Measurements from ENCODE around the gene TMEM214. TPM values are rescaled to one million over a fixed set of nuclear protein-coding genes. Genes with fewer than 3 reads are reported as not detected.

The TMEM214 gene
- polyA plus RNA-seq, 4 donors = 27.5 to 84.3 (median 39.8) TPM

- no peak overlapping the region for H3K27ac ChIP-seq (ENCODE audit: low read depth in 1 of 3, low read length in 2 of 3)
- no peak overlapping the region for H3K4me3 ChIP-seq (ENCODE audit: low read depth in 1 of 3, low read length in 3 of 3)
- no peak for DNase-seq
- H3K27me3 ChIP-seq (ENCODE audit: control insufficient read depth in 3 of 3, insufficient read depth in 3 of 3, low read length in 3 of 3) = no peaks in the 10 kb centered on the region
- peaks cover 0 to 15% (median 4%) of the 10 kb centered on the region in 3 donors for H3K4me1 ChIP-seq (ENCODE audit: control insufficient read depth in 3 of 3, insufficient read depth in 2 of 3, low read depth in 1 of 3, low read length in 2 of 3)
- WGBS, 3 donors = 93 to 94% (median 94%) methylated on average over 13 of the region's 13 CpGs
- peaks cover 0 to 75% (median 2%) of the 10 kb centered on the region in 3 donors for H3K36me3 ChIP-seq (ENCODE audit: control insufficient read depth in 3 of 3, insufficient read depth in 2 of 3, low read depth in 1 of 3, low read length in 3 of 3)
- H3K9me3 ChIP-seq (ENCODE audit: control insufficient read depth in 2 of 2, insufficient read depth in 1 of 2, low read depth in 1 of 2, low read length in 1 of 2) = no peaks in the 10 kb centered on the region
- FAIRE-seq = no peak
Observed at GRCh38 chr2:27025281-27025800, 7.4 kb upstream of the TMEM214 start.

DNA sequence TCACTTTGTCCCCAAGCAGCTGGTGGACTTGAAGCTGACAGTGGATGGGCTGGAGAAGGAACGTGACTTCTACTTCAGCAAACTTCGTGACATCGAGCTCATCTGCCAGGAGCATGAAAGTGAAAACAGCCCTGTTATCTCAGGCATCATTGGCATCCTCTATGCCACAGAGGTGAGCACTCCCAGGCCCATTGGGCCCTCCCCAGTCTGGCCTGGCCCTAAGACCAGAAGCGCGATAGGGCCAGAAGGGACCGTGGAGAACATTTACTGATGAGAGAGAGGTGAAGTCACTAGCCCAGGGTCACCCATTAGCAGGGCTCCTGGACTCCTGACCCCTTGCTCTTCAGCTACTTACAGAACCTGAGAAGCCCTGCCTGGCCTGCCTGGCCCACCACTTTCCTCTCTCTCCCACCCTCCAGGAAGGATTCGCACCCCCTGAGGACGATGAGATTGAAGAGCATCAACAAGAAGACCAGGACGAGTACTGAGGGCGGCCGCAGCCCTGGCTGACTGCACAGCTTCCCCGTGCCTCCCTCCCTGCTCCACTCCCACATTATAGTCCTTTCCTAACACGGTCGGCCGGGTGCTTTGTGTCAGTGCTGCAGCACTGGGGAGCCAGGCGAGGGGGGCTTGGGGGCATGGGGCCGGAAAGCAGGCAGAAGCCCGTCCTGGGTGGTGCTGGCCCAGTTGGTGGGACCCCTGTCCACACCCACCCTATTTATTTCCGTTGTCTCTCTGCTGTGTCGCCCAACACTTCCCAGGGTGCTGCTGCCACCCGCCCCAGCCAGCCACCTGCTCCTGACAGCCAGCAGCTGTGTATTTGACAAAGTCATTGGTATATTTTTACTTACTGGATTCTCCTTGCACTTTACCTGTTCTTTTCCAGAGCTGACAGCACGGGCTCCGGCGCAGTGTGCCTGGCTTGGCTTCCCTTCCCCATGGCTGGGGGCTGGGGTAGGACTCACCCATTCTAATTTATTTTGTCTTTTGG, 6.6 kb upstream of the TMEM214 start:
- H3K4me3 ChIP-seq (ENCODE audit: low read depth in 1 of 3, low read length in 3 of 3) = no peak overlapping the region
- H3K4me1 ChIP-seq (ENCODE audit: control insufficient read depth in 3 of 3, insufficient read depth in 2 of 3, low read depth in 1 of 3, low read length in 2 of 3) = peaks cover 0 to 7% (median 4%) of the 10 kb centered on the region in 3 donors
- H3K27ac ChIP-seq (ENCODE audit: low read depth in 1 of 3, low read length in 2 of 3) = no peak overlapping the region
- no peaks in the 10 kb centered on the region for H3K9me3 ChIP-seq (ENCODE audit: control insufficient read depth in 2 of 2, insufficient read depth in 1 of 2, low read depth in 1 of 2, low read length in 1 of 2)
- H3K36me3 ChIP-seq (ENCODE audit: control insufficient read depth in 3 of 3, insufficient read depth in 2 of 3, low read depth in 1 of 3, low read length in 3 of 3) = peaks cover 0 to 77% (median 2%) of the 10 kb centered on the region in 3 donors
- no peak for DNase-seq
- H3K27me3 ChIP-seq (ENCODE audit: control insufficient read depth in 3 of 3, insufficient read depth in 3 of 3, low read length in 3 of 3) = no peaks in the 10 kb centered on the region
- 89 to 93% (median 90%) methylated on average over 24 of the region's 24 CpGs for WGBS, 3 donors
- FAIRE-seq = no peak

GRCh38 chr2:27027211-27027651, 5.5 kb upstream of the TMEM214 start:
- H3K27me3 ChIP-seq (ENCODE audit: control insufficient read depth in 3 of 3, insufficient read depth in 3 of 3, low read length in 3 of 3) = no peaks in the 10 kb centered on the region
- no peaks in the 10 kb centered on the region for H3K9me3 ChIP-seq (ENCODE audit: control insufficient read depth in 2 of 2, insufficient read depth in 1 of 2, low read depth in 1 of 2, low read length in 1 of 2)
- peaks cover 0 to 73% (median 2%) of the 10 kb centered on the region in 3 donors for H3K36me3 ChIP-seq (ENCODE audit: control insufficient read depth in 3 of 3, insufficient read depth in 2 of 3, low read depth in 1 of 3, low read length in 3 of 3)
- FAIRE-seq (no peak), DNase-seq (no peak)
- no peak overlapping the region for H3K27ac ChIP-seq (ENCODE audit: low read depth in 1 of 3, low read length in 2 of 3)
- 91 to 96% (median 96%) methylated on average over 10 of the region's 10 CpGs for WGBS, 3 donors
- peaks cover 0 to 4% (median 0%) of the 10 kb centered on the region in 3 donors for H3K4me1 ChIP-seq (ENCODE audit: control insufficient read depth in 3 of 3, insufficient read depth in 2 of 3, low read depth in 1 of 3, low read length in 2 of 3)
- no peak overlapping the region for H3K4me3 ChIP-seq (ENCODE audit: low read depth in 1 of 3, low read length in 3 of 3)

DNA sequence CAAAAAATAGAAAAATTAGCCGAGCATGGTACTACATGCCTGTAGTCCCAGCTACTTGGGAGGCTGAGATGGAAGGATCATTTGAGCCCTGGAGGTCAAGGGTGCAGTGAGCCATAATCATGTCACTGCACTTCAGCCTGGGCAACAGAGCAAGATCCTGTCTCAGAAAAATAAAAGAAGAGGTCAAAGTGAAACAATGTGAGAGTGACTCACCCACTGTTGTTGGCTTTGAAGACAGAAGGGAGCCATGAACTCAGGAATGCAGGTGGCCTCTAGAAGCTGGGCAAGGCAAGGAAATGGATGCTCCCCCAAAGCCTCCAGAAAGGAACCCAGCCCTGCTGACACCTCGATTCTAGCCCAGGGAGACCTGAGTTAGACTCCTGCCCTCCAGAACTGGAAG, 3.7 kb upstream of the TMEM214 start:
- Histone ChIP-seq H3K9me3 (ENCODE audit: control insufficient read depth in 2 of 2, insufficient read depth in 1 of 2, low read depth in 1 of 2, low read length in 1 of 2) (no peaks in the 10 kb centered on the region), H3K27ac (ENCODE audit: low read depth in 1 of 3, low read length in 2 of 3) (no peak overlapping the region), H3K36me3 (ENCODE audit: control insufficient read depth in 3 of 3, insufficient read depth in 2 of 3, low read depth in 1 of 3, low read length in 3 of 3) (peaks cover 0 to 59% (median 0%) of the 10 kb centered on the region in 3 donors), H3K27me3 (ENCODE audit: control insufficient read depth in 3 of 3, insufficient read depth in 3 of 3, low read length in 3 of 3) (no peaks in the 10 kb centered on the region), H3K4me1 (ENCODE audit: control insufficient read depth in 3 of 3, insufficient read depth in 2 of 3, low read depth in 1 of 3, low read length in 2 of 3) (peaks cover 2 to 8% (median 6%) of the 10 kb centered on the region in 3 donors), H3K4me3 (ENCODE audit: low read depth in 1 of 3, low read length in 3 of 3) (no peak overlapping the region)
- DNase-seq (peak in 1 of 2 donors; percentile 50), FAIRE-seq (no peak)
- 76 to 85% (median 77%) methylated on average over 2 of the region's 2 CpGs for WGBS, 3 donors

DNA sequence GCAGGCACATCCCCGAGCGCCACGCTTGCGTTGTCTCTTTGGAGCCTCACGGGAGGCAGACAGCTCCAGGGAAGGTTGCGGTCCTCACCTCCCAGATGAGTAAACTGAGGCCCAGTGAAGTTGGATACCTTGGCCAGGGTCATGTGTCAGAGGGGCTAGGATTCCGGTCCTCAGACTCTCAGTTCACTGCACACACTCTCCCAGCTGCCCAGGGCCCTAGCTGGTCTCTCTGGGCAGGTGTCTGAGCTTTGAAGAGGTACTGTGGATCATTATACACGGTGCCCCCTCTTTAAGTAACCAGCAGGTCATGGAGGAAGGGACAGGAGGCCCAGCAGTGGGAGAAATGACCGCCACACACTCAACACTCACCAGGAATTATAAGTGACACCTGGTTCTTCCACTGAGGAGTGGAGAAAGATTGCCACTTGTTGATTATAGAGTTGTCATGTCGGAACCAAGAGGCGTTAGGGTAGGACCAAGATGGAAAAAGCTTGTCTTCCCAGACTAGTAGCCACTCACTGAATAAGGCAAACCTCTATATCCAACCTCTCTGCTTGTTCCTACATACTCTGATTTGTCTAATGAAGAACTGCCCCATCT, 588 bp downstream of the TMEM214 start:
- 5 to 9% (median 6%) methylated on average over 11 of the region's 11 CpGs for WGBS, 3 donors
- Histone ChIP-seq H3K27me3 (ENCODE audit: control insufficient read depth in 3 of 3, insufficient read depth in 3 of 3, low read length in 3 of 3) (no peaks in the 10 kb centered on the region), H3K4me3 (ENCODE audit: low read depth in 1 of 3, low read length in 3 of 3) (peak overlapping the region; percentile 77 to 98 (median 94)), H3K4me1 (ENCODE audit: control insufficient read depth in 3 of 3, insufficient read depth in 2 of 3, low read depth in 1 of 3, low read length in 2 of 3) (peaks cover 5 to 9% (median 8%) of the 10 kb centered on the region in 3 donors), H3K9me3 (ENCODE audit: control insufficient read depth in 2 of 2, insufficient read depth in 1 of 2, low read depth in 1 of 2, low read length in 1 of 2) (no peaks in the 10 kb centered on the region), H3K27ac (ENCODE audit: low read depth in 1 of 3, low read length in 2 of 3) (peak overlapping the region; percentile 33 to 82 (median 61)), H3K36me3 (ENCODE audit: control insufficient read depth in 3 of 3, insufficient read depth in 2 of 3, low read depth in 1 of 3, low read length in 3 of 3) (peaks cover 13 to 56% (median 19%) of the 10 kb centered on the region in 3 donors)
- FAIRE-seq (no peak), DNase-seq (peak in 1 of 2 donors; percentile 25)

- Histone ChIP-seq H3K36me3 (ENCODE audit: control insufficient read depth in 3 of 3, insufficient read depth in 2 of 3, low read depth in 1 of 3, low read length in 3 of 3) (peaks cover 21 to 78% (median 35%) of the 10 kb centered on the region in 3 donors), H3K9me3 (ENCODE audit: control insufficient read depth in 2 of 2, insufficient read depth in 1 of 2, low read depth in 1 of 2, low read length in 1 of 2) (no peaks in the 10 kb centered on the region), H3K27ac (ENCODE audit: low read depth in 1 of 3, low read length in 2 of 3) (no peak overlapping the region), H3K4me3 (ENCODE audit: low read depth in 1 of 3, low read length in 3 of 3) (no peak overlapping the region), H3K4me1 (ENCODE audit: control insufficient read depth in 3 of 3, insufficient read depth in 2 of 3, low read depth in 1 of 3, low read length in 2 of 3) (peaks cover 5 to 26% (median 8%) of the 10 kb centered on the region in 3 donors), H3K27me3 (ENCODE audit: control insufficient read depth in 3 of 3, insufficient read depth in 3 of 3, low read length in 3 of 3) (no peaks in the 10 kb centered on the region)
- no peak for DNase-seq
- FAIRE-seq = no peak
- WGBS, 3 donors = 92 to 96% (median 94%) methylated on average over 6 of the region's 6 CpGs
Observed at GRCh38 chr2:27038012-27038411, 5.2 kb downstream of the TMEM214 start.

- no peaks in the 10 kb centered on the region for H3K9me3 ChIP-seq (ENCODE audit: control insufficient read depth in 2 of 2, insufficient read depth in 1 of 2, low read depth in 1 of 2, low read length in 1 of 2)
- H3K4me3 ChIP-seq (ENCODE audit: low read depth in 1 of 3, low read length in 3 of 3) = no peak overlapping the region
- H3K27me3 ChIP-seq (ENCODE audit: control insufficient read depth in 3 of 3, insufficient read depth in 3 of 3, low read length in 3 of 3) = no peaks in the 10 kb centered on the region
- peaks cover 21 to 80% (median 35%) of the 10 kb centered on the region in 3 donors for H3K36me3 ChIP-seq (ENCODE audit: control insufficient read depth in 3 of 3, insufficient read depth in 2 of 3, low read depth in 1 of 3, low read length in 3 of 3)
- 85 to 87% (median 87%) methylated on average over 17 of the region's 17 CpGs for WGBS, 3 donors
- peaks cover 5 to 33% (median 5%) of the 10 kb centered on the region in 3 donors for H3K4me1 ChIP-seq (ENCODE audit: control insufficient read depth in 3 of 3, insufficient read depth in 2 of 3, low read depth in 1 of 3, low read length in 2 of 3)
- H3K27ac ChIP-seq (ENCODE audit: low read depth in 1 of 3, low read length in 2 of 3) = no peak overlapping the region
- DNase-seq (no peak), FAIRE-seq (no peak)
Observed at GRCh38 chr2:27038631-27039339, 6.0 kb downstream of the TMEM214 start.

DNA sequence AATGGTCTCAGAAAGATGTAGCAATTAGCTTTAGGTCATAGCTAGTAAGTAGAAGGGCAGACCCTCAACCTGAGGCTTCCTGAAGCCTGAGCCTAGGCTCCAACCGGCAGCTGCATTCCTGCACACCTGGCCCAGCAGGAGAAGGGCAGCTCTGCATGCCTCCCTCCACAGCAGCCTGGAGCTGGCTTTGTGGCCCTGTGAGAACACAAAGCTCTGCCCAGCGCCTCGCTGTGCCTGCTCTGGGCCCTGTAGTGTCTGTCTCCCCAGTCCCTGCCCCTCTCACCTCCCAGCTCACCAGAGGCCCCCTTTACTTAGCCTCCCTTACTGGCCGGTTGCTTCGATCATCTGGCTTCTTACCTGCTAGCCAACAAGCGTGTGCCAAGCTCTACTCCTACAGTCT, 6.7 kb downstream of the TMEM214 start:
- Histone ChIP-seq H3K9me3 (ENCODE audit: control insufficient read depth in 2 of 2, insufficient read depth in 1 of 2, low read depth in 1 of 2, low read length in 1 of 2) (no peaks in the 10 kb centered on the region), H3K4me1 (ENCODE audit: control insufficient read depth in 3 of 3, insufficient read depth in 2 of 3, low read depth in 1 of 3, low read length in 2 of 3) (peaks cover 0 to 30% (median 0%) of the 10 kb centered on the region in 3 donors), H3K27ac (ENCODE audit: low read depth in 1 of 3, low read length in 2 of 3) (no peak overlapping the region), H3K36me3 (ENCODE audit: control insufficient read depth in 3 of 3, insufficient read depth in 2 of 3, low read depth in 1 of 3, low read length in 3 of 3) (peaks cover 21 to 80% (median 35%) of the 10 kb centered on the region in 3 donors), H3K27me3 (ENCODE audit: control insufficient read depth in 3 of 3, insufficient read depth in 3 of 3, low read length in 3 of 3) (no peaks in the 10 kb centered on the region), H3K4me3 (ENCODE audit: low read depth in 1 of 3, low read length in 3 of 3) (no peak overlapping the region)
- FAIRE-seq (no peak), DNase-seq (no peak)
- 87 to 93% (median 89%) methylated on average over 6 of the region's 6 CpGs for WGBS, 3 donors
